Common myeloid progenitor, CD34-positive (primary cell): ENCODE results near the gene PRKAG2.
A peak's percentile ranks its signal among the peaks of the same experiment; 100 is the strongest.

Source experiments
- CTCF ChIA-PET: fragments of 350-600 bp; sonication (Branson Sonifier 250); formaldehyde crosslinking; loops from one replicate; lab custom pipeline; 2021; ENCODE audit warnings: antibody characterized with exemption; lab: Charles Lee
- POLR2A ChIA-PET: fragments of 350-600 bp; sonication (Branson Sonifier 250); formaldehyde crosslinking; loops from one replicate; lab custom pipeline; 2021; ENCODE audit warnings: antibody characterized with exemption; lab: Charles Lee
- DNase-seq, 3 donors: peaks; one replicate each; pipeline versions ENCODE4 v3.0.0 to v3.0.0-alpha.2; 2013
- H3K27ac ChIP-seq, 2 experiments: 1 replicate in 1 of 2; 2 replicates in 1 of 2; pipeline ENCODE4 v1.7.0; 2013; ENCODE audit warnings: inconsistent platforms in 2 of 2, low read length in 2 of 2, mild to moderate bottlenecking in 2 of 2, low read depth in 1 of 2, moderate library complexity in 1 of 2; ENCODE audit not compliant: severe bottlenecking in 2 of 2, insufficient read depth in 1 of 2, poor library complexity in 1 of 2
- H3K27me3 ChIP-seq, 5 experiments: replicated peaks in 2 of 5; 1 replicate in 3 of 5; 2 replicates in 2 of 5; pipeline versions ENCODE4 v1.6.1 to v1.7.0; 2013; ENCODE audit warnings: low read length in 4 of 5, mild to moderate bottlenecking in 2 of 5, moderate library complexity in 2 of 5, inconsistent platforms in 1 of 5; ENCODE audit not compliant: insufficient read depth in 5 of 5, control insufficient read depth in 4 of 5
- H3K36me3 ChIP-seq, 4 experiments: 1 replicate in 2 of 4; 2 replicates in 2 of 4; pipeline versions ENCODE4 v1.6.1 to v1.7.0; 2013; ENCODE audit warnings: low read length in 3 of 4, control low read depth in 1 of 4, mild to moderate bottlenecking in 1 of 4; ENCODE audit not compliant: control insufficient read depth in 4 of 4, insufficient read depth in 4 of 4
- H3K4me1 ChIP-seq, 4 experiments: 1 replicate in 3 of 4; 2 replicates in 1 of 4; pipeline versions ENCODE4 v1.6.1 to v1.7.1; 2013; ENCODE audit warnings: low read length in 3 of 4, mild to moderate bottlenecking in 3 of 4, control low read depth in 1 of 4, inconsistent platforms in 1 of 4, moderate library complexity in 1 of 4; ENCODE audit not compliant: control insufficient read depth in 4 of 4, insufficient read depth in 4 of 4; ENCODE audit errors: control extremely low read depth in 1 of 4
- H3K4me3 ChIP-seq, 7 experiments: 1 replicate in 4 of 7; 2 replicates in 3 of 7; pipeline versions ENCODE4 v1.5.1 to v1.7.0; 2013; ENCODE audit warnings: mild to moderate bottlenecking in 7 of 7, low read length in 6 of 7, moderate library complexity in 6 of 7, inconsistent platforms in 2 of 7, low read depth in 2 of 7, control low read depth in 1 of 7; ENCODE audit not compliant: insufficient read depth in 4 of 7, control insufficient read depth in 1 of 7; ENCODE audit errors: extremely low read depth in 1 of 7
- H3K9me3 ChIP-seq, 5 experiments: 1 replicate in 4 of 5; 2 replicates in 1 of 5; pipeline versions ENCODE4 v1.6.1 to v1.7.1; 2013; ENCODE audit warnings: low read length in 4 of 5, mild to moderate bottlenecking in 2 of 5, inconsistent platforms in 1 of 5, low read depth in 1 of 5, moderate library complexity in 1 of 5; ENCODE audit not compliant: control insufficient read depth in 4 of 5, insufficient read depth in 2 of 5; ENCODE audit errors: control extremely low read depth in 1 of 5
- WGBS: methylation state at CpG from one replicate; pipeline ENCODE4 v1.1.5; 2013; ENCODE audit not compliant: insufficient coverage; 5-methylcytosine and 5-hydroxymethylcytosine counted together

Gene PRKAG2

DNA sequence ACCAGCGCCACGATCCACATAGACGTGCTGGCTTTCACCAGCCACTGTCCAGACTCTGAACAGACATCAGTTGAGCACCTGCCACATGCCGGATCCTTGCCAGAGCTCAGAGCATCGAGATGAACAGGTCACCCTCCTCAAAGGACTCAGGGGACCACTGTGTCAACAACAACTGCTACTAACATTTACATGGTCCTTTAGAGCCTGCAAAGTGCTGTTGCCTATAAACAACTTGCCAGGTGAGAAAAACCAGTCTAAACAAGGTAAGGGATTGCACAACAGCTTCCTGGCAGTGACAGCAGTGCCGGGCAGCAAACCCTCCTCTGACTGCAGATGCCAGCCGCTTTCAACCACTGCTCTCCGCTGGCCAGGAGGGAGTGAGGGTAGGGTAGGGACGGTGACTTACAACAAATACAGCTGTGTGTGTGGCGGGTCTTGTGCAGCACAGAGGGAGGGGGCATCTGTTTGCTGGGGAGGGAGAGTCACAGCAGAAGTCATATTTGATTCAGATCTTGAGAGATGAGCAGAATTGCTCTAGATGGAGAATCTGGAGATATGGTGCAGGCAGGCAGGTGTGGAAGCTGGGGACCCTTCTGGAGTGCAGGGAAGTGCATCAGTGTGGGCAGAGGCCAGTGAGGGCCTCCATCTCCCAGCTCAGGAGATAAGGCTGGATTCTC is 324.4 kb downstream of the PRKAG2 start:
- Histone ChIP-seq H3K4me1 (peaks cover 0 to 5% (median 0%) of the 10 kb centered on the region in 4 experiments), H3K4me3 (no peak overlapping the region), H3K27ac (no peak overlapping the region), H3K27me3 (peaks cover 0 to 8% (median 0%) of the 10 kb centered on the region in 5 experiments), H3K36me3 (peaks cover 0 to 9% (median 7%) of the 10 kb centered on the region in 4 experiments), H3K9me3 (peaks cover 0 to 3% (median 0%) of the 10 kb centered on the region in 5 experiments)
- WGBS = 63% methylated on average over 9 of the region's 10 CpGs
- DNase-seq = peak in 2 of 3 donors; percentile 24 to 31
- ChIA-PET CTCF (interaction anchor here (1.2 kb wide), 2 partner anchors 11 to 13 kb away, joined by 3 read pairs; no protein-coding TSS in a partner anchor), POLR2A (no interaction called here)

- 96% methylated on average over 7 of the region's 7 CpGs for WGBS
- peaks cover 0 to 8% (median 0%) of the 10 kb centered on the region in 5 experiments for H3K27me3 ChIP-seq
- no peak overlapping the region for H3K27ac ChIP-seq
- DNase-seq = no peak
- H3K4me3 ChIP-seq = no peak overlapping the region
- peaks cover 0 to 5% (median 2%) of the 10 kb centered on the region in 4 experiments for H3K36me3 ChIP-seq
- POLR2A ChIA-PET = no interaction called here
- peaks cover 0 to 5% (median 0%) of the 10 kb centered on the region in 4 experiments for H3K4me1 ChIP-seq
- CTCF ChIA-PET = no interaction called here
- H3K9me3 ChIP-seq = peaks cover 0 to 3% (median 0%) of the 10 kb centered on the region in 5 experiments
Observed at GRCh38 chr7:151551820-151552219, 325.1 kb downstream of the PRKAG2 start.

- WGBS = 0% methylated on average over 3 of the region's 3 CpGs
Observed at GRCh38 chr7:151550656-151551286, 326.1 kb downstream of the PRKAG2 start.

DNA sequence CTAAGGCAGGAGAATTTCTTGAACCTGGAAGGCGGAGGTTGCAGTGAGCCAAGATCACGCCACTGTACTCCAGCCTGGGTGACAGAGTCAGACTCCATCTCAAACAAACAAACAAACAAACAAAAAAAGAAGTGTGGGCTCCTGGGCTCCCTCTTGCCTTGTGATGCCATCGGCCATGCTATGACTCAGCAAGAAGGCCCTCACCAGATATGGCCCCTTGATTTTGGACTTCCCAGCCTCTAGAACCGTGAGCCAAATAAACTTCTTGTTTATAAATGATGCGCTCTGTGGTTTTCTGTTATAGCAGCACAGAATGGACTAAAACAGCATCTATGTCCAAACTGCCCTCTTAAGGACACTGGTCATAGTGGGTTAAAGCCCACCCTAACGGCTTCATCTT is 327.3 kb downstream of the PRKAG2 start:
- Histone ChIP-seq H3K9me3 (peaks cover 0 to 3% (median 0%) of the 10 kb centered on the region in 5 experiments), H3K36me3 (no peaks in the 10 kb centered on the region), H3K4me3 (no peak overlapping the region), H3K27me3 (peaks cover 0 to 9% (median 2%) of the 10 kb centered on the region in 5 experiments), H3K27ac (no peak overlapping the region), H3K4me1 (peaks cover 0 to 5% (median 0%) of the 10 kb centered on the region in 4 experiments)
- WGBS = 100% methylated on average over 6 of the region's 6 CpGs
- no peak for DNase-seq
- ChIA-PET POLR2A (interaction anchor here (0.6 kb wide), 1 partner anchor 69 kb away, joined by 4 read pairs; no protein-coding TSS in a partner anchor), CTCF (interaction anchor here (0.8 kb wide), 1 partner anchor 23 kb away, joined by 3 read pairs; no protein-coding TSS in a partner anchor)

More at GRCh38 chr7:151550656-151551286, 326.1 kb downstream of the PRKAG2 start:
- no peak overlapping the region for H3K4me3 ChIP-seq
- peaks cover 0 to 3% (median 0%) of the 10 kb centered on the region in 5 experiments for H3K9me3 ChIP-seq
- H3K4me1 ChIP-seq = peaks cover 0 to 5% (median 0%) of the 10 kb centered on the region in 4 experiments
- peak; percentile 50 to 91 (median 86) for DNase-seq
- H3K27me3 ChIP-seq = peaks cover 0 to 8% (median 2%) of the 10 kb centered on the region in 5 experiments
- H3K27ac ChIP-seq = no peak overlapping the region
- ChIA-PET POLR2A (no interaction called here), CTCF (interaction anchor here (0.9 kb wide), 1 partner anchor 13 kb away, joined by 3 read pairs; no protein-coding TSS in a partner anchor)
- peaks cover 0 to 2% (median 0%) of the 10 kb centered on the region in 4 experiments for H3K36me3 ChIP-seq

- peaks cover 0 to 9% (median 2%) of the 10 kb centered on the region in 5 experiments for H3K27me3 ChIP-seq
- POLR2A ChIA-PET = no interaction called here
Observed at GRCh38 chr7:151549083-151549482, 327.8 kb downstream of the PRKAG2 start.

DNA sequence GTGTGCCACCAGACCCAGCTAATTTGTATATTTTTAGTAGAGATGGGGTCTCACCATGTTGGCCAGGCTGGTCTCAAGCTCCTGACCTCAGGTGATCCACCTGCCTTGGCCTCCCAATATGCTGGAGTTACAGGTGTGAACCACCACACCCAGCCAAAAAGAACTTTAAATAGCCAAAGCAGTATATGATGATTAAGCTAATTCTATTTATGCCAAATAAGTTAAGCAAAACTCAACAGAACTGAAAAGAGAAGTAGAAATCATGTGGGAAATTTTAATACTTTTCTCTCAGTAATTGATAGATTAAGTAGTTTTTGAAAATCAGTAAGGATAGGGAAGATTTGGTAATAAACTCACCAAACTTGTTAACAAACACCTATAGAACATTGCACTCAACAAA is 332.7 kb downstream of the PRKAG2 start:
- Histone ChIP-seq H3K27ac (no peak overlapping the region), H3K4me3 (no peak overlapping the region), H3K9me3 (no peaks in the 10 kb centered on the region), H3K36me3 (no peaks in the 10 kb centered on the region), H3K4me1 (no peaks in the 10 kb centered on the region), H3K27me3 (peaks cover 0 to 4% (median 2%) of the 10 kb centered on the region in 5 experiments)
- POLR2A ChIA-PET = no interaction called here
- CTCF ChIA-PET = interaction anchor here (1.0 kb wide), 1 partner anchor 14 kb away, joined by 4 read pairs; no protein-coding TSS in a partner anchor
- no peak for DNase-seq

More at GRCh38 chr7:151549083-151549482, 327.8 kb downstream of the PRKAG2 start:
- peaks cover 0 to 3% (median 0%) of the 10 kb centered on the region in 5 experiments for H3K9me3 ChIP-seq
- no peaks in the 10 kb centered on the region for H3K36me3 ChIP-seq
- DNase-seq = no peak
- 100% methylated on average over 7 of the region's 7 CpGs for WGBS
- no peak overlapping the region for H3K4me3 ChIP-seq
- CTCF ChIA-PET = interaction anchor here (1.5 kb wide), 1 partner anchor 8 kb away, joined by 3 read pairs; no protein-coding TSS in a partner anchor
- H3K27ac ChIP-seq = no peak overlapping the region
- peaks cover 0 to 5% (median 0%) of the 10 kb centered on the region in 4 experiments for H3K4me1 ChIP-seq
